Mononuclear cell (primary cell): ENCODE results near the gene PRR12. TPM values are rescaled to one million over a fixed set of nuclear protein-coding genes. Genes with fewer than 3 reads are reported as not detected.
A peak's percentile ranks its signal among the peaks of the same experiment; 100 is the strongest.

Experiments used
- H3K27me3 ChIP-seq: 2 replicates; pipeline ENCODE4 v1.6.0; 2011; ENCODE audit warnings: low read length, control low read depth; ENCODE audit not compliant: insufficient read depth
- H3K4me1 ChIP-seq: 2 replicates; pipeline ENCODE4 v1.5.1; 2011; ENCODE audit warnings: mild to moderate bottlenecking, low read length, control low read depth; ENCODE audit not compliant: insufficient read depth
- H3K4me3 ChIP-seq: 2 replicates; pipeline ENCODE4 v1.5.1; 2011; ENCODE audit warnings: mild to moderate bottlenecking, low read length, moderate library complexity
- H3K9me3 ChIP-seq: 2 replicates; pipeline ENCODE4 v1.5.1; 2011; ENCODE audit warnings: low read depth, mild to moderate bottlenecking, control low read depth, low read length
- total RNA-seq: library from RNA; depleted of rRNA; stranded (reverse); fragments of >200 nt; gene quantifications from one replicate; pipeline ENCODE4 v1.2.3, GENCODE V29; 2012

PRR12 gene
- total RNA-seq, 1 donor = 6.4 TPM

DNA sequence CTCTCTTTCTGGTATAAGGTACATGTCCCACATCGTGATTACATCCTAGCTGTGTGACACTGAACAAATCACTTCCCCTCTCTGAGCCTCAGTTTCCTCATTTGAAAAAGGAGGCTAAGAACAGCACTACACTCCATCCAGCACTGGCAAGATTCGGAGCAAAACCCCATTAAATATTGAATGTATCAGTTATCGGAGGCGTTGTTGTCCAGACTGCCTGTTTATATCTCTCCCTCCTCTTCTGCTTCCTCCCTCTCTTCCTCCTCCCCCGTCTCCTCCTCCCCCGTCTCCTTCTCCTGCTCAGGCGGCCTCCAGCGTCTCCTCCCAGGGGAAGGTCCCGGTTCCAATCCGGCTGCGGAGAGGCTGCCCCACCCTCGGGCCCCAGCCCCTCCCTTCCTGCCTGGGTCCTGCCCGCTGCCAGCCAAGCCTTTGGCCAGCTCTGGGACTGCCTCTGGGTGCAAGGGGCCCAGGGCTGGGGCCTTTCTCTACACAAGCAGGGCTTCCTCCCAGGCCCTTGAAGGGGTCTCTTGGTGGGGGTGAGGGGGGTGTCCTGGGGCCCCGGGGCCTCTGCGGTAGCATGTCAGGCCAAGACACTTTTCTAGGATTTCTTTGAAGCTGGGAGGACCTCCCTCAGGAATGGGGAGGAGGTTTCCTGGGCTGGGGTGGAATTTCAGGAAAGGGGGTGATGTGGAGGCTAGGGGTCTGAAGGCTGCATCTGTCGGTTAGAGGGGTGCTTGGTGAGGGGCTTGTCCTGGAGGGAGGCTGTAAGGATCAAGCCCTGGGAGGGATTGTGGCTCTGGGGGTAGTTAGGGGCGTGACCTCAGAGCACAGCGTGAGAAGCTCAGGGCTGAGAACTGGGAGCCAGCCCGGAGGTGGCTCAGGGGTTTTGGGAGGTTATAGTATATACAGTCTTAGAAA lies 47.1 kb downstream of the PRR12 start:
- Histone ChIP-seq H3K4me3 (no peak overlapping the region), H3K4me1 (peaks cover 40% of the 10 kb centered on the region), H3K9me3 (no peaks in the 10 kb centered on the region), H3K27me3 (no peaks in the 10 kb centered on the region)

DNA sequence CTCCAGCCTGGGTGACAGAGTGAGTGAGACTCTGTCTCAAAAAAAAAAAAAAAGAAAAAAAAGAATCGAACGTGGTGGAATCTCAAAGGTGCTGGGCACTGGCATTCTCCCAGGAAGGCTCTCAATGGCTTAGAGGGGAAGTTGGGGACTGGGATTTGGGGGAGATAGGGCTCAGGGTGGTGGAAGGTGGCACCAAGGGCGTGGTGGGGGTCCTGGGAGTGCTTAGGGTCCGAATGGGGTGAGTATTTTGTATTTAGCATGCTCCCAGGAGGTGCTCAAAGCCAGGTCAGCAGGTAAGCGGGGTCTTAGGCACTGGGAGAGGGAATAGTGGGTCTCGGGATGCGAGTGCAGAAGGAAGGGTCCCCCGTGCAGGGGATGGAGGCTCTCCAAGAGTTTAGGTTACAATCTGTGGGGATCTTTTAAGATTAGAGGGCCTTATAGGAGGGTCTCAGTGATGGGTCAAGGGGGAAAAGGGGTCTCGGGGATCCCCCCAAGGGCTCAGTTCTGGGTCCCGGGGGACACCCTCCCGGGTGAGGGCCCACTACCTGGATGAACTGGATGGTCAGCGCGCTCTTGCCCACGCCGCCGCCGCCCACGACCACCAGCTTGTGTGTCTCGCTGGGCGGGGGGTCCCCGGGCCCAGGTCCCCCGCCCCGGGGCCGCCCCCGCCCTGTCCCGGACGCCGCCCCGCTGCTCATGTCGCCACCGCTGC lies 48.6 kb downstream of the PRR12 start:
- H3K9me3 ChIP-seq = no peaks in the 10 kb centered on the region
- H3K4me3 ChIP-seq = peak overlapping the region; percentile 44
- peaks cover 53% of the 10 kb centered on the region for H3K4me1 ChIP-seq
- H3K27me3 ChIP-seq = no peaks in the 10 kb centered on the region

DNA sequence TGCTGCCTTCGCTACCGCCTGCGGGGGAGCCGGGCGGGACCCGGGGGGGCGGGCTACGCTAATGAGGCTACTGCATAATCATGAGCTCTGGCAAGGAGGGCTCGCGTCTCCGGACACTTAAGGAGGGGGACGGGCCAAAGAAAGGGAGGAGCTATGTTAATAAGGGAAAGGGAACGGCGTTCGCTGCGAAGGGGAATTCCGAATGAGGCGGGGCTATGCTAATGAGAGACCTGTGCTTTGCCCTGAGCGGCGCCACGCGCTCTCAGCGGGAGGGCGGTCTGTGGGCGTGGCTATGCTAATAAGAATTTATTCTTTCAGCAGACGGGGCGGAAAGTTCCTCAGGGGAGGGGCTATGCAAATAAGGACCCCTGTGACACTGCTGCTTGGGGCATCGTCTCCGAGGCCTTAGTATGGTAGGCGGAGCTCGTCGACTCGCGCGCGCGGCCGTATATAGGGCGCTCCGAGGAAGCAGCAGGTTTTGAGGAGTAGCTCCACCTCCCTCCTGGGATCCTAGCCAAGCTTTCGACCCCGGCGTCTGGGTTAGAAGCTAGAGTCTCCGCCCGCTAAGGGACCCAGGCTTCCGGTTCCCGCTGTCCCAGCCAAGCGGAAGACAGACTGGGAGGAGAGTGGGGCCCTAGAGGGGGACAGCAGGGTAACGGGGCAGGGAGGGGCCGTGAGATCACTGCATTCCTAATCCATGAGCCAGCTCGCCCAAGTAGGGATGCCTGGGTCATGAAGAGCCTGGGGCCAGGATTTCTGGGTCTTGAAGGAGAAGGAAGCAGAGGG lies 49.3 kb downstream of the PRR12 start, which contains the start of gene RRAS:
TSS of gene RRAS (minus strand) at position 31 of the 786 bp plus-strand sequence. CDS start 45 bp downstream, outside the sequence.
- no peaks in the 10 kb centered on the region for H3K9me3 ChIP-seq
- H3K27me3 ChIP-seq = no peaks in the 10 kb centered on the region
- H3K4me1 ChIP-seq = peaks cover 53% of the 10 kb centered on the region
- peak within 1 kb of the TSS; percentile 44 for H3K4me3 ChIP-seq

DNA sequence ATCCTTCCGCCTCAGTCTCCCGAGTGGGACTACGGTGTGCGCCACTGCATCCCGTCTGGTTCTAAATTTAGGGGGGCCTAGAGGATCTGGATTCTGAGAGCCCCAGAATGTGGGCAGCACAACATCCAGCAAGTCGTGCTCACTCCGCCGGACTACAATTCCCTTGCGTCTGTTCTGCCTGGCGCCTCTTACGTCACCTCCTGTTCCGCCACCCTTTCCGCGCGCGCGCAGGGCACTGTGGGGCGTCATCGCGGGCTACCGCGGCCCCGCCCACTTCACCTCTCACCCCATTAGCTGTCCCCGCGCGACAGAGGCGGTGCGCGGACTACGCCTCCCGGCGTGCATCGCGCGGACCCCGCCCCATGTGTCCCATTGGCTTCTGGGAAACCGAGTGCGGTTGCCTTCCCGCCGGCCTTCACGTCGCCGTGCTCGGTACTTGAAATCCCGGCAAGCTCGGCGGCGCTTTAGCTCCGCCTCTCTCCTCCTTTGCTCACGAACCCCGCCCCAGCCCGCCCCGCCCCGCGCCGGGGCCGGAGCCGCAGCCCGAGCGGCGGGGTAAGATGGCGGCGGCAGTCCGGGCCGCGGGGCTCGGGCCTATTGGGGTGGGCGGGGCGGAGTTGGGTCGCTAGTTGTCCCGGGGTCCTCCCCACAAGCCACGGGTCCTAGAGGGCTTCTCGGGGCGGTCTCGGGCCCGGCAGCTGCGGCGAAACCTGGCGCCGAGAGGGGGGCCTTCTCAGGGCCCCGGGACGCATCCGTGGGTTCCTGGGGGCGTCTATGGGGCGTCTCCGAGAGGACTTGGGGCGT lies 50.9 kb downstream of the PRR12 start, which contains the start of gene SCAF1:
TSS of gene SCAF1 (plus strand) at position 522 of the 804 bp plus-strand sequence. CDS start 2,818 bp downstream, outside the sequence.
- no peaks in the 10 kb centered on the region for H3K27me3 ChIP-seq
- H3K9me3 ChIP-seq = no peaks in the 10 kb centered on the region
- peak within 1 kb of the TSS; percentile 90 for H3K4me3 ChIP-seq
- H3K4me1 ChIP-seq = peaks cover 53% of the 10 kb centered on the region

DNA sequence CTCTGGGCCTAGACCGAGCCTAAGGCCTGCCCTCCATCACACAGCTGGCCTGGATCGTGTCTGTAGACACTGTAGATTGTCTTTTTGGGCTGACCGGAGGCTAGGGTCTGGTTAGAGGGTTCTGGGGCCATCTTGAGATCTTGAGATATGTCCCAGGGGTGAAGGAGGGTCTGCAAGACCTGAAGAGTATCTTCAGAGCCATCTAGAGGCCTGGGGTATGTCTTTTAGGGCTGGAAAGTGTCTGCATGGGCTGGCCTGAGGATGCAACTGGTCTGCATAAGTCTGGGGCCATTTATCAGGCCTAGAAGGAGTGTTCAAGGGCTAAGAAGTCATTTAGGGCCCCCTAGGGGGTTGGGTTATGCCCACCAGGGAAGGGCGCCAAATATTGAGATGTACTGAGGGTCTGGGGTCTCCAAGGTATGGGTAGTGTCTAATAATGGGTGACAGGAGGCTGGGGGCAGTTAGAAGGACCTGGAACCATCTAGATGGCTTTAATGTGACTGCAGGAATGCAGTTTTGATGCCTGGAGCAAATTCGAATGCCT lies 51.6 kb downstream of the PRR12 start:
- no peaks in the 10 kb centered on the region for H3K9me3 ChIP-seq
- peak overlapping the region; percentile 90 for H3K4me3 ChIP-seq
- H3K27me3 ChIP-seq = no peaks in the 10 kb centered on the region
- peaks cover 53% of the 10 kb centered on the region for H3K4me1 ChIP-seq

DNA sequence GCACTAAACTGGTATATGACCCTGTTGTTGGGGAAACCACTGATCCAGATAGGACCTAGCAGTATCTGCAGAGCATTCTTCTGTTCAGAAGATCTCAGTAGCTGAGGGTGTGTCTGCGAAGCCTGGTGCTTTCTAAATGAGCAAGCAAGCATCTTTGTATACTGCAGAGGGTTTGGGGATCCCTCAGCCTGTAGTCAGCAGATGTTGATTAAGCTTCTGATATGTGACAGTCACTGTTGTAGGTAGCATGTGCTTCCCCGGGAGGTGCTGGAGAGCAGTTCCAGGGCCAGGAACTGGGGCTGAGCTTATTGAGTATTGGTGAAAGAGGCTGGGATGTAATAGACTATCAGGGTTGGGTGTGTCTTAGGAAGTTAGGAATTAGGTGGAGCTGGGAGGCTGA lies 52.5 kb downstream of the PRR12 start:
- Histone ChIP-seq H3K4me3 (no peak overlapping the region), H3K9me3 (no peaks in the 10 kb centered on the region), H3K27me3 (no peaks in the 10 kb centered on the region), H3K4me1 (peaks cover 44% of the 10 kb centered on the region)

DNA sequence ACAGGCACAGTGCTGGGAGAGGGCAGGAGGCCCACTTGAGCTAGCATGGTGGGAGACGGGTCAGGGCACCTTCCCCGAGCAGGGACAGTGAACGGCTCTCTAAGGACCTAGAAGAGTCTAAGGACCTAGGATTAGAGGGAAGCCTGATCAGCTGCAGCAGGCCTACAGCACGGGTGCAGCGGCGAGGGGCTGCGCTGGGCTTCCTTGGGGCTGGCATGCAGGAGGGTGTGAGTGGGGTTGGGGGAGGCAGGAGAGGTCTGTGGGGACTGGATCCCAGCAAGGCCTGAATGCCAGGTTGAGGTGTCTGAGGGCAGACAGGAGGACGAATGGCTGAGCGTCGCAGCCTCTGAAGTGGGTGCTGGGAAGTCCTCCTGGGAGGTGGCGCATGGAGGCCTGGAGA lies 54.6 kb downstream of the PRR12 start:
- Histone ChIP-seq H3K27me3 (no peaks in the 10 kb centered on the region), H3K9me3 (no peaks in the 10 kb centered on the region), H3K4me3 (no peak overlapping the region)

DNA sequence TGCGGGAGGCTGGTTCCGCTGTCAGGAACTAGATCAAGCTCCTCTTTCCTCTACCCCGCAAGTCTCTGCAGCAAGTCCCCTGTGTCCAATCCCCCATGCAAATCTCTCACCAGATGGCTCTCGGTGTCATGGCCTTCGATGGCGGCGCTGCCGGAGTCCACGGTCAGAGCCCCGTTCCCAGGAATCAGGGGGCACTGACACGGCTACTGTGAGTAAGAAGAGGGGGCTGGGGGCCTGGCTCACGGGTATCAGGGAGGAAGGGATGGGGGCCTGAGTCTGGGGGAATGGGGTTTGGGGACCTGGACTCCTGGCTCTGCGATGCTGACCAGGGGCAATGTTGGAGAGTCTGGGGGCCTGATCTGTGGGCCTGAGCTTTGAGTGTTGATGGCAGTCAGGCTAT lies 55.0 kb downstream of the PRR12 start:
- Histone ChIP-seq H3K4me3 (no peak overlapping the region), H3K4me1 (peaks cover 27% of the 10 kb centered on the region), H3K27me3 (no peaks in the 10 kb centered on the region), H3K9me3 (no peaks in the 10 kb centered on the region)

More for the DNA sequence above, 54.6 kb downstream of the PRR12 start:
- peaks cover 31% of the 10 kb centered on the region for H3K4me1 ChIP-seq

DNA sequence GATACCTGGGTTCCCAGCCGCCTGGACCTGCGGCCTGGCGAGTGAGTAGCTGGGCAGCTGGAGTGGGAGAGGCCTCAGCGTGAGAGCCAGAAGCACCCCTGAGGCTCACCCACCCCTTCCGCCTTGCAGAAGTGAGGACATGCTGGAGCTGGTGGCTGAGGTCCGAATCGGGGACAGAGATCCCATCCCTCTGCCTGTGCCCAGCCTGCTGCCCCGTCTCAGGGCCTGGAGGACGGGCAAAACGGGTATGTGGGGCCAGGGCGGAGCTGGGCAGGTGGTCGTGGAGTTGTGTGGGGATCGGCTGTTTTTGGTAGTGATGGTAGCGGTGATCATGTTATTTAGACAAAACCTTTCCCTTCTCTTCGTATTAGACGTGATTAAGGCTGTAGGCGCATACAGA lies 55.6 kb downstream of the PRR12 start:
- Histone ChIP-seq H3K4me3 (no peak overlapping the region), H3K9me3 (no peaks in the 10 kb centered on the region), H3K4me1 (peaks cover 21% of the 10 kb centered on the region), H3K27me3 (no peaks in the 10 kb centered on the region)

DNA sequence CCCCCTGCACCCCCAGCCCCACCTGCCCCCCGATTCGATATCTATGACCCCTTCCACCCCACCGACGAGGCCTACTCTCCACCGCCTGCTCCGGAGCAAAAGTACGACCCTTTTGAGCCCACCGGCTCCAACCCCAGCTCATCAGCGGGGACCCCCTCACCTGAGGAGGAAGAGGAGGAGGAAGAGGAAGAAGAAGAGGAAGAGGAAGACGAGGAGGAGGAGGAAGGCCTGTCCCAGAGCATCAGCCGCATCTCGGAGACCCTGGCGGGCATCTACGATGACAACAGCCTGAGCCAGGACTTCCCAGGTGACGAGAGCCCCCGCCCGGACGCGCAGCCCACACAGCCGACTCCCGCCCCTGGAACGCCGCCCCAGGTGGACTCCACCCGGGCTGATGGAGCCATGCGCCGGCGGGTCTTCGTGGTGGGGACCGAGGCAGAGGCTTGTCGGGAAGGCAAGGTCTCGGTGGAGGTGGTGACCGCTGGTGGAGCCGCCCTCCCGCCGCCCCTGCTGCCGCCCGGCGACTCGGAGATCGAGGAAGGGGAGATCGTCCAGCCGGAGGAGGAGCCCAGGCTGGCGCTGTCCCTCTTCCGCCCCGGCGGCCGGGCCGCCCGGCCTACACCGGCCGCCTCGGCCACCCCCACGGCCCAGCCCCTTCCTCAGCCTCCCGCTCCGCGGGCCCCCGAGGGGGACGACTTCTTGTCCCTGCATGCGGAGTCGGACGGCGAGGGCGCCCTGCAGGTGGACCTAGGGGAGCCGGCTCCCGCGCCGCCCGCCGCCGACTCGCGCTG lies 60.2 kb downstream of the PRR12 start:
- no peaks in the 10 kb centered on the region for H3K27me3 ChIP-seq
- H3K4me1 ChIP-seq = no peaks in the 10 kb centered on the region
- H3K4me3 ChIP-seq = no peak overlapping the region
- H3K9me3 ChIP-seq = no peaks in the 10 kb centered on the region

DNA sequence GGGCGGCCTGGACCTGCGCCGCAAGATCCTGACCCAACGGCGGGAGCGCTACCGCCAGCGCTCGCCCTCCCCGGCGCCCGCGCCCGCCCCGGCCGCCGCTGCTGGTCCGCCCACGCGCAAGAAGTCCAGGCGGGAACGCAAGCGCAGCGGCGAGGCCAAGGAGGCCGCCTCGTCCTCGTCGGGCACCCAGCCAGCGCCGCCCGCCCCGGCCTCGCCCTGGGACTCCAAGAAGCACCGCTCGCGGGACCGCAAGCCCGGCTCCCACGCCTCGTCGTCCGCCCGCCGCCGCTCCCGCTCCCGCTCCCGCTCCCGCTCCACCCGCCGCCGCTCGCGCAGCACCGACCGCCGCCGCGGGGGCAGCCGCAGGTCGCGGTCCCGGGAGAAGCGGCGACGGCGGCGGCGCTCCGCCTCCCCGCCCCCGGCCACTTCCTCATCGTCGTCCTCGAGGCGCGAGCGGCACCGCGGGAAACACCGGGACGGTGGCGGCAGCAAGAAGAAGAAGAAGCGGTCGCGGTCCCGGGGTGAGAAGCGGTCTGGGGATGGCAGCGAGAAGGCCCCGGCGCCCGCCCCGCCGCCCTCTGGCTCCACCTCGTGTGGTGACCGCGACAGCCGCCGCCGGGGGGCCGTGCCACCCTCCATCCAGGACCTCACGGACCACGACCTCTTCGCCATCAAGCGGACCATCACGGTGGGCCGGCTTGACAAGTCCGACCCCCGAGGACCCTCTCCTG lies 61.0 kb downstream of the PRR12 start:
- Histone ChIP-seq H3K4me3 (no peak overlapping the region), H3K27me3 (no peaks in the 10 kb centered on the region), H3K4me1 (no peaks in the 10 kb centered on the region), H3K9me3 (no peaks in the 10 kb centered on the region)

DNA sequence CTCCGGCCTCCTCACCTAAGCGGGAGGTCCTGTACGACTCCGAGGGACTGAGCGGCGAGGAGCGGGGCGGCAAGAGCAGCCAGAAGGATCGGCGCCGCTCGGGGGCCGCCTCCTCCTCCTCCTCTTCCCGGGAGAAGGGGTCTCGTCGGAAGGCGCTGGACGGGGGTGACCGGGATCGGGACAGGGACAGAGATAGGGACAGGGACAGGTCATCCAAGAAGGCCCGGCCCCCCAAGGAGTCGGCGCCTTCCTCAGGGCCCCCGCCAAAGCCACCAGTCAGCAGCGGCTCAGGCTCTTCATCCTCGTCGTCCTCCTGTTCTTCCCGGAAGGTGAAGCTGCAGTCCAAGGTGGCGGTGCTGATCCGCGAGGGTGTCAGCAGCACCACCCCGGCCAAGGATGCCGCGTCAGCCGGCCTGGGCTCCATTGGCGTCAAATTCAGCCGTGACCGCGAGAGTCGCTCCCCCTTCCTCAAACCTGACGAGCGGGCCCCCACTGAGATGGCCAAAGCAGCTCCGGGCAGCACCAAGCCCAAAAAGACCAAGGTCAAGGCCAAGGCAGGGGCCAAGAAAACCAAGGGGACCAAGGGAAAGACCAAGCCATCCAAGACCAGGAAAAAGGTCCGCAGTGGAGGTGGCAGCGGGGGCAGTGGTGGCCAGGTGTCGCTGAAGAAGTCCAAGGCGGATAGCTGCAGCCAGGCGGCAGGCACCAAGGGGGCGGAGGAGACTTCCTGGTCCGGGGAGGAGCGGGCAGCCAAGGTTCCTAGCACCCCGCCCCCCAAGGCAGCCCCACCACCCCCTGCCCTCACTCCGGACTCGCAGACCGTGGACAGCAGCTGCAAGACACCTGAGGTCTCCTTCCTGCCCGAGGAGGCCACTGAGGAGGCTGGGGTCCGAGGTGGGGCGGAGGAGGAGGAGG lies 61.8 kb downstream of the PRR12 start:
- no peak overlapping the region for H3K4me3 ChIP-seq
- H3K4me1 ChIP-seq = no peaks in the 10 kb centered on the region
- H3K27me3 ChIP-seq = no peaks in the 10 kb centered on the region
- no peaks in the 10 kb centered on the region for H3K9me3 ChIP-seq
